HG02840 (cell line): Measurements from ENCODE around the gene DIP2C.
"Not testable (repeated sequence)": the region's sequence is repeated elsewhere in the genome, so short reads cannot be mapped to it uniquely, and the experiment has no call there.

ENCODE experiments used
- ATAC-seq: cut with Tn5 transposase; IDR thresholded peaks from one replicate; pipeline ENCODE4 v1.9.1; 2021; ENCODE audit warnings: mild to moderate bottlenecking, moderate library complexity, moderate number of reproducible peaks; ENCODE audit not compliant: unreplicated experiment, low FRiP score

The DIP2C gene

DNA sequence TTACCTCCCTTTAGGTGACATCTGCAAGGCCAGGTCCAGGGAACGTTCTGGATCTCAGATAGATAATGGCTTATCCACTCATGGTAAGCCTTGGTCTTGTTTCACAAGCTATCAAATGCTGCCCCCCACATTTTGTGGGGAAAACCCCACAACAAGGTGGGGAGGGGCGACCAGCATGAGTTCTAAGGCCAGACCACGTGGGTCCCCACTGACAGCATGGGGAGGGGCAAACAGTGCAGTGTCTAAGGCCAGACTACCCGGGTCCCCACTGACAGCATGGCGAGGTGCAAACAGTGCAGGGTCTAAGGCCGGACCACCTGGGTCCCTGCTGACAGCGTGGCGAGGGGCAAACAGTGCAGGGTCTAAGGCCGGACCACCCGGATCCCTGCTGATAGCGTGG lies 102.8 kb downstream of the DIP2C start:
- ATAC-seq = no peak

DNA sequence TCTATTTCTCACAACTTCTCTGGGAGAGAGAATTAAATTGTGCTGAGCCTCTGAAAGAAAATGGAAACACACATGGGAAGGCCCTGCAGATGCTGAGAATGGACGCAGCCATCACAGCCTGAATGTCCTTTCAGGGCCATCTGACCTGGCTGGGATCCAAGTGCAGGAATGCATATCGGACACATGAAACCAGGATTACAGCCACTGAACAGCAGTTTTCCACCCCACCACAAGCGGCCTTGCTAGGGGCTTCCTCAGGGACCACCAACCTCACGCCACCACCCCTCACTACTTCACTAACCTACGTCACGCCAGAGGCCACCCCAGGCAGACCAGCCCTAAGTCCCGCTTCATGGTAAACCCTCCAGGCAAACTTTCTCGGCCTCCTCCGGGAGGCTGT lies 103.3 kb downstream of the DIP2C start:
- no peak for ATAC-seq

GRCh38 chr10:585502-585901 lies 104.0 kb downstream of the DIP2C start:
- no peak for ATAC-seq

GRCh38 chr10:584497-585290 lies 104.8 kb downstream of the DIP2C start:
- not testable (repeated sequence) for ATAC-seq

GRCh38 chr10:583433-583832 lies 106.0 kb downstream of the DIP2C start:
- ATAC-seq = no peak

DNA sequence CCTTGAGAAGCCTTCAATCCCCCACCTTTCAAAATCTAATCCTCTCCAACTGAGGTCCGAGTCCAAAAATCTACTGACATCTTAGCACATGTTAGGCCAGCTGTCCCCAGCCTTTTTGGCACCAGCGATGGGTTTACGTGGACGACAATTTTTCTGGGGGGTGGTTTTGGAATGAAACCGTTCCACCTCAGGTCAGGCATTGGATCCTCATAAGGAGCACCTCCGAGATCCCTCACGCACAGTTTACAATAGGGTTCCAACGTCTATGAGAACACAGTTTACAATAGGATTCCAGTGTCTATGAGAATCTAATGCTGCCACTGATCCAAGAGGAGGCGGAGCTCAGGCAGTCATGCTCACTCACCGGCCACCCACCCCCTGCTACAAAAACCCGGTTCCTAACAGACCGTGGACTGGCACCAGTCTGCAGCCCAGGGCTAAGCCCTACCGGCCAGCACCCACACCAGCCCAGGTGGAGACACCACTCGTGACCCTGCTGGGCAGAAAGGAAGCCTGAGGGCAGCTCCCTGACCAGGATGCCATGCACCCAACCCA lies 107.6 kb downstream of the DIP2C start:
- ATAC-seq = no peak

- ATAC-seq = no peak
These were observed 108.7 kb downstream of the DIP2C start for GRCh38 chr10:580778-581177.

DNA sequence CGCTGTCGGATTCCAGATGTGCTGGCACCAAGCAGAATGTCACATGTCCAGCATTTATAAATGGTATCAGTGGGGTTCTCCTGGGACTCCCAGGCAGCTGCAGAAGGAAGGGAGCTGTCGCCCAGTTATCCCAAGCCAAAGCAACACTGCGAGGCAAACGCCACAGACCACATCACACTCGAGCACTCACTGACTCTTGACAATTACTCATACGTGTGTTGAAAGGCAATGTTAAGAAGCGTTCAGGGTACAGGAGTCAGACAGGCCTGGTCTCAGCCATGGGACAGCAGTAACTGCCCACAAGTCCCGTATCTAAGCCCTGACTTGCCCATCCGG lies 113.4 kb downstream of the DIP2C start:
- no peak for ATAC-seq

DNA sequence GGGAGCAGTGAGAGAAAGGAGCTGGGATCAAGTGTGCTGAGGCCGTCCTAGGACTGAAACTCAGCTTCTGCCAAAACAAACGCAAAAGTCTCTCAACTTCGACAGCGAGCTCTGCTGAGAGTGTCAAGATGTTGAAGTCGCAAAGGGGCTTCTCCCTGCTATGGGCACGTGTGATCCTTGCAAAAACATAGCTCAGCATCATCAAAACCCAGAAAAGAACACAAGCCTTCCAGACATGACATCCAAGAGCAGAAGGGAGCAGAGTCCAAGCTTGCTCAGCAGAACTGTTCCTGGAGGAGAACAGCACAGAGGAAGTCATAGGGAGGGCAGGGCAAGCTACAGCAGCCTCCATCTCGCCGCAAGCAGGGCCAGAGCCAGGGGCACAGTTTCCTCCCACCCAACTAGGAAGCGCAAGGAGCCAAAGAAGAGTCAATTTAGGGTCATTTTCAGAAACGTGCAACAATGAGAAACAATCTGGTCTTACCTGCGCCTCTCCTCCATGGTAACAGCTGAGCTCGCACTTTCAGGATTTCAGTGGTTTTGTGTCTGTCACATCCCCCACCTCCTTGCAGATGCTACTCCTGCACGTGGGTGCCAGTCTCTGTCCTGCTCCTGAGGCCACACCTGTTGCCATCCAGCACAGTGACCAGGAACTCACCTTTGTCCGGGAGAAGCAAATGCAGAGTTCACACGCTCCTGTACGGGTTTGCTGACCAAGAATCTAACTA lies 113.9 kb downstream of the DIP2C start:
- no peak for ATAC-seq

GRCh38 chr10:572696-573095 lies 116.8 kb downstream of the DIP2C start:
- ATAC-seq = no peak

GRCh38 chr10:571688-572451 lies 117.6 kb downstream of the DIP2C start:
- no peak for ATAC-seq

- no peak for ATAC-seq
These were observed 118.3 kb downstream of the DIP2C start for GRCh38 chr10:571166-571565.

DNA sequence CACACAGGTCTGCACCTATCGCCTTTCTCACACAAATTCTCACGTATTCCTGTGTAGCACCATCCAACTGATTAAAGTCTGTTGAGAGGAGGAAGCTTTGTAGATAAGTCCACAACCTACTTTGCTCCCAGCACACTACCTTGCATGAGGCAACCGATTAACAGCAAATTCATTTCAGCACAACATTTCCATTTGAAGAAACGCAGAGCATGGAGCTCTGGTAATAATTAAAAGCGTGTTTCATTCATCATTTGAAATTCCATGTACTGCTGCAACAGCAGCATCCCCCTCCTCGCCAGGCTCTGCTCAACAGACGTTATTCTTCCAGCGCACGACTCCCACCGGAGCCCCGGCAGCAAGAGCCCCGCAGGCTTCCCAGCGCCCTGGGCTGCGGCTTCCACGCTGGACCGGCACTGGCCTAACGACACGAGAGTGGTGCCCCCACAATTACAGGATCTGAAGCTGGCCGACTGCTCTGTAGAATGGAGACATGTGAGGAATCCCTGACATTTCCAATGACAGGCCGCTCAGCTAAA lies 118.8 kb downstream of the DIP2C start:
- no peak for ATAC-seq

GRCh38 chr10:569961-570627 lies 119.4 kb downstream of the DIP2C start:
- no peak for ATAC-seq

- no peak for ATAC-seq
These were observed 120.6 kb downstream of the DIP2C start for GRCh38 chr10:568848-569247.

DNA sequence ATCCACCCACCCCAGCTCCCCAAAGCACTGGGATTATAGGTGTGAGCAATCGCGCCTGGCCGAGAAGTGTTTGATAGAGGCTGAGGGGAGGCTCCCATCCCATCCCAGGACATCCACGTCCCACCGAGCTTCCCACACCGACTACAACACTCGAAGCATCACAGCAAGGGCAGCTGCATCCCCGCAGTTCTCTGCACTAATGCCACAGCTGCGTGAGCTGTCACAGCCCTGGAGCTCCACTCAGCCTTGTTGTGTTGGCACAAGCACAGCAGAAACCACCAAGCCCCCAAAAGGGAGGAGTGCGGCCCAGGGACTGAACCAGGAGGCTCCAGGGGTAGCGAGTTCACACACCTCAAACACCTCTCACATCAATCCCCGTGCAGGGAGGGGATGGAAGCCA lies 121.6 kb downstream of the DIP2C start:
- no peak for ATAC-seq

DNA sequence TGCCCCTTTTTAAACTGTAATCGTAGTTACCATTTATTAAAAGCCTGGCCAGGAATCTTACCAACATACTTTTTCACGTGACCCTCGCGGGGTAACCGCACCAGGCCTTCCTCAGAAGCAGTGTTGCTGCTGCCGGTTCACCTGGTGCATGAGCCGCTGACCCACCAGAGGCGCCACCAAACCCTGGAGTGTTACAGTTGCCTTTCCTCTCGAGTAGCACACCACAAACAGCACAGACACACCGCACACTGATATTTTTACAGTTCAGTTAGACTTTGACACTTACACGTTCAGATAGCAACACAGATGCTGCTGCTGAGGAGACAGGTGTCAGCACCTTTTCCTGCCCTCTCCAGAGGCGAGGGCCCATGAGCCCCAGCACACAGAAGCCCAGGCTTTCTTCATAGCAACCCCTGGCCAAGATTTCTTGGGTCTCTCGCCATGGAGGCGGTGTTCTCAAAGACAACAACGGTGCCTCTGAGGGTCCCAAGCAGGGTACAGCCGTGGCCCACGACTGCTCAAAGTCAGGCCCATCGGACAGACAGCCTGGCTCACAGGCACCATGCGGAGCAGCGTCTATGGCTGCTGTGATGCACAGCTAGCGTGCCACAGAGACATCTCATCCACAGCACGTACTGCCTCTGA lies 123.1 kb downstream of the DIP2C start:
- no peak for ATAC-seq

- no peak for ATAC-seq
These were observed 123.8 kb downstream of the DIP2C start for GRCh38 chr10:565676-566075.

DNA sequence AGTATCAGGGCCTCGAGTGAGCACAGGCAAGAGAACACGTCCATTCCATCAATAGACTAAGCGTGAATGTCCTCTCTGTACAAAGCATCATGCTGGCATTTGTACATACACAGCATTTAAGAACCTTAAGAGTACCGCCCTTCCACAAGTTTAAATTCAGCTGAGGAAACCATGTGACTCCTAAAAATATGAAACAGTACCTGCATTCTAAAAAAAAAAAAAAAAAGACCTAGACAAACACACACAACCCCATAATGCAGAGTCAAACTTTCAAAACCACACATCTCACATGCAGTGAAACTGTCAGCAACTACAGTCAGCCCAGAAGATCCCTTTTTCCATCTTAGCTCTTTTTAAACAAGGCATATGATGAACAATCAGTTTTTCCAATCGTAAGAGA lies 124.3 kb downstream of the DIP2C start:
- ATAC-seq = no peak

DNA sequence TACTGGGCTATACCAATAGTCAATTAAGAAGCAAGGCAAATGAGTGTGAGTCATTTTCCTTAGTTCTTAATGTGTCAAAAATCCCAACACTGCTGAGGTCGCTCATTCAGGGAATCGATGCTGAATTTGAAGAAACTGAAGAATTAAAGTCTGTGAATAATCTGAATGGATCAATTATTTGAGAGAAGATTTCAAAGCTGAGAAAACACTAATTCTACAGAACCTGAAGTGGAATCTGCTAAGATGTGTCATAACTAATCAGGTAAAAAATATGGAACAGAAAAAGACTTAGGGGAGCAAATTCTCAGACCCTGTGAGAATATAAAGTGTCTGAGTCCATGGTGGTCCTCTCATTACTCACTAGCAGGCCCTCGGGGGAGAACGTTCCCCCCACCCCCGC lies 125.6 kb downstream of the DIP2C start:
- no peak for ATAC-seq
